ENCODE results near the gene GBX2. TPM values are rescaled to one million over a fixed set of nuclear protein-coding genes. Genes with fewer than 3 reads are reported as not detected.

The GBX2 gene
- total RNA-seq, 4 donors from 2014 or later: 0.13 TPM; not detected in 3

DNA sequence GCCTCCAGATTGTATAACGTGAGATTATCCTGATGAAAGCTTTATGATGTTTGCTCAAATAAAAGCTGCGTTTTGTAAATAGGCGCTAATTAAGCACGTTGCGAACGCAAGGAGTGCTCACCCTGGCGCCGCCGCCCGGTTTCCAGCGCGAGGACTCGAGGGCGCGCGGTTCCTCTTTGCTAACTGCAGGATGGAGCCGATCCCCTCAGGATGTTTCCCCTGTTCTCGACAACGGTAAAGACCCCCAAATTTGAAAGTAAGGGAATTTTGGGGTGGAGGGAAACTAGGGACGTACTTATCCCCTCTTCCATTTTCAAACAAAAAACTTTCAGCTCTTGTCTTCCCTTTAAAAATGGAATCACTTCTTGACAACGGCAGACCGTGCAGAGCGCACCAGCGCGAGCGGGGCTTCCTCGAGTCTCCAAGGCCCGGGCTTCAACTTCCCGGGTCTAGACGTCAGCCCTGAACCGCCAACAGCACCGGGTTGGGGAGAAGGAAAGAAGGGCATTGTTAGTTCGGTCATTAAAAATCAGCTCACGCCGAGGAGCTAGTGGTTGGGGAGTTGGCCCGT lies 1.1 kb upstream of the GBX2 start:
- intact Hi-C loops (cut with DNase I; ENCODE audit: low total_unique reads): no loop called here
- TF ChIP-seq, protein P1, sequence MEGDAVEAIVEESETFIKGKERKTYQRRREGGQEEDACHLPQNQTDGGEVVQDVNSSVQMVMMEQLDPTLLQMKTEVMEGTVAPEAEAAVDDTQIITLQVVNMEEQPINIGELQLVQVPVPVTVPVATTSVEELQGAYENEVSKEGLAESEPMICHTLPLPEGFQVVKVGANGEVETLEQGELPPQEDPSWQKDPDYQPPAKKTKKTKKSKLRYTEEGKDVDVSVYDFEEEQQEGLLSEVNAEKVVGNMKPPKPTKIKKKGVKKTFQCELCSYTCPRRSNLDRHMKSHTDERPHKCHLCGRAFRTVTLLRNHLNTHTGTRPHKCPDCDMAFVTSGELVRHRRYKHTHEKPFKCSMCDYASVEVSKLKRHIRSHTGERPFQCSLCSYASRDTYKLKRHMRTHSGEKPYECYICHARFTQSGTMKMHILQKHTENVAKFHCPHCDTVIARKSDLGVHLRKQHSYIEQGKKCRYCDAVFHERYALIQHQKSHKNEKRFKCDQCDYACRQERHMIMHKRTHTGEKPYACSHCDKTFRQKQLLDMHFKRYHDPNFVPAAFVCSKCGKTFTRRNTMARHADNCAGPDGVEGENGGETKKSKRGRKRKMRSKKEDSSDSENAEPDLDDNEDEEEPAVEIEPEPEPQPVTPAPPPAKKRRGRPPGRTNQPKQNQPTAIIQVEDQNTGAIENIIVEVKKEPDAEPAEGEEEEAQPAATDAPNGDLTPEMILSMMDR (IDR thresholded peaks at IDR 0.05): no peak
- TF ChIP-seq POLR2A (IDR thresholded peaks at IDR 0.05): no peak
- H3K4me3 ChIP-seq (ENCODE audit: low read depth, poor library complexity, severe bottlenecking): no peak overlapping the region
- peak in 1 of 2 donors; percentile 75 for DNase-seq (ENCODE audit: low spot score in 2 of 2)
- WGBS, 2 donors: 8 to 14% methylated on average over 36 of the region's 36 CpGs

DNA sequence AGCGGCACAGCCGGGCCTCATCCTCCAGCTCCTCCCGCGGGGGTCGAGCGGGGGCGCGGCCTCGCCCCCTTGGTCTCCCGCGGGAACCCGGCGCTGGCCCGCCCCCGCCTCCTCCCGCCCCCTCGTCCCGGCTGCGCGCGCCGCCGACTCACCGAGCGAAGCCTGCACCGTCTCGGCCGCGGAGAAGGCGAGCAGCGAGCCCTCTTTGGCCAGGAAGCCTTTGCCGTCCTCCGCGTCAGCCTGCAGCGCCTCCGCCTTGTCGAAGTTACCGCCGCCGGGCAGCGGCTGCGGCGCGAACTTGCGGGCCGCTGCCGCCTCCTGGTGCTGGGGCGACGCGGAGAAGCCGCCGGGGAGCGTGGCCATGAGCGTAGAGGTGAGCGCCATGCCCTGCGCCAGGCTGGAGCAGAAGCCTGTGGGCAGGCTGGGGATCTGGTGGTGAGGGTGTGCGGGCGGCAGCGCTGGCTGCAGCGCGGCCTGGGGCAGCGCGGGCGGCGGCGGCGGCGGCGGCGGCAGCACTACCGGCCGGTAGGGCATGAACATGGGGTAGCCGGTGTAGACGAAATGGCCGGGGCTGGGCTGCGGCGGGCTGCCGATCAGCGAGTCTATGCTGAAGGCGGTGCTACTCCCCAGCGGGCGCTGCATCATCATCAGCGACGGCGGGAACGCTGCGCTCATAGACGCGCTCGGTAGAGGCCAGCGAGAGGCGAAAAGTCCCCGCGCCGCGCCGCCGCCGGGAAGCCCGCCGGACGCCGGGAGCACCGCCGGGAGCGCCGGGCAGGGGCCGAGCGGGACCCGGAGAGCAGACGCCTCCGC lies 683 bp downstream of the GBX2 start:
- intact Hi-C loops (cut with DNase I; ENCODE audit: low total_unique reads): no loop called here
- no peak for TF ChIP-seq POLR2A (IDR thresholded peaks at IDR 0.05)
- TF ChIP-seq, protein P1 (IDR thresholded peaks at IDR 0.05): no peak
- WGBS, 2 donors: 2 to 3% methylated on average over 43 to 69 of the region's 112 CpGs
- peak in 1 of 2 donors; percentile 62 for DNase-seq (ENCODE audit: low spot score in 2 of 2)
- H3K4me3 ChIP-seq (ENCODE audit: low read depth, poor library complexity, severe bottlenecking): no peak overlapping the region

DNA sequence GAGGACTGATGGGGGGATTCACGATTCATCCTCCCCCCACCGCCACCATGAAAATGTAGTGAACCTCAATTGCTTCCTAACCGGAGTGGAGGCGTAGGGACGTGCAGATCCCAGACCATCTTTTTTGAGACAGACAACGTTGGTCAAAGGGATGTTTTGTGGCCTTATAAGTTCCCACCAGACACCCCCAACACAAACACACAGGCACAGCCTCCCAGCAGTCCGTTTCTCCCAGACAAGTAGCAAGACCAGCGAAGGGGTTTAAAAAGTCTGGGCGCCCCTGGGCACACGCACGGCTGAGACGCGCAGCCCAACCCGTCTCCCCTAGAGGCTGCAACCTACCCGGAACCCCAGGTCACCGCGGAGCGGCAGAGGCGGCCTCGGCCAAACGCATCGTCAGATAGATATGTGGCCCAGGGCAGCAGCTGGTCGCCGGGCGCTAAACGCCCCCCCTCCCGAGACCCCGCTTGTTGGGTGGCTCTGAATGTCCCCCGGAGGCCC lies 1.3 kb downstream of the GBX2 start:
- no peak overlapping the region for H3K4me3 ChIP-seq (ENCODE audit: low read depth, poor library complexity, severe bottlenecking)
- no peak for TF ChIP-seq POLR2A (IDR thresholded peaks at IDR 0.05)
- 2 to 7% methylated on average over 7 to 26 of the region's 29 CpGs for WGBS, 2 donors
- intact Hi-C loops (cut with DNase I; ENCODE audit: low total_unique reads): no loop called here
- DNase-seq (ENCODE audit: low spot score in 2 of 2): peak in 1 of 2 donors; percentile 77

DNA sequence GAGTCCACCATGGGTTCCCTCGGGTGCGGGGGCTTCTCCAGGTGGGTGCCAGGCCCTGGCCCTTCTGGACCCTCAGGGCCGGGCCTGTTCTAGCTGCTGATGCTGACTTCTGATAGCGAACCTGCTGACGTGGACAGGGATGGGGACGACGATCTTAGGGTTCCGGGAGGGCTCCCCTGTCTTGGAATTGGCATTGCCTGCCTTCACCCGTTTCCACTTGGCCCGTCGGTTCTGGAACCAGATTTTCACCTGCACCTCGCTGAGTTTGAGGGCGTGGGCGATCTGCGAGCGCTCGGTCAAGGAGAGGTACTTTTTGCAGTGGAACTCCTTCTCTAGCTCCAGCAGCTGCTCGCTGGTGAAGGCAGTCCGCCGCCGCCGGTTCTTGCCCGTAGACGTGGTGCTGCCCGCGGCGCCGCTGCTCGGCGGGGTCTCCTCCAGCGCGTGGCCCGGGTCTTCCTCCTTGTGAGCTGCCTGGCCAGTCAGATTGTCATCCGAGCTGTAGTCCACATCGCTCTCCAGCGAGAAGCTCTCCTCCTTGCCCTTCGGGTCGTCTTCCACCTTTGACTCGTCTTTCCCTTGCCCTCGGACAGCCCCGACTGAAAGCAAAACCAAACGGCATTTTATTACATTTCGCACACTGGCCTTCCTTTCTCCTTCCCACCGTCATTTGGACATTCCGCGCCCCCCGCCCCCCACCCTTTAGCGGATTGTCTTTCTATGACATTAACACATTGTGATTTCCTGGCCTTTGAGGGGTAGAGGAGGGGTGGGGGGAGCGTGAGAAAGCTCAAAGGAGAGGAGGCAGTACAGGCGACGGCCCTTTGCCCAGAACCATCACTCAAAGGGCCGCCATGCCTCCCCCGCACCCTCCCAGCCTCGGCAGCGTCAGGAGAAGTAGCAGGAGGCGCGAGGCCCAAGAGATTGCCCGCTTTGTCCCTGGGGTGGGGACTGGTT lies 2.1 kb downstream of the GBX2 start:
- no peak overlapping the region for H3K4me3 ChIP-seq (ENCODE audit: low read depth, poor library complexity, severe bottlenecking)
- peak in 1 of 2 donors; percentile 85 for DNase-seq (ENCODE audit: low spot score in 2 of 2)
- TF ChIP-seq, protein P1 (IDR thresholded peaks at IDR 0.05): no peak
- no peak for TF ChIP-seq POLR2A (IDR thresholded peaks at IDR 0.05)
- WGBS, 2 donors: 13% methylated on average over 41 to 52 of the region's 58 CpGs
- intact Hi-C loops (cut with DNase I; ENCODE audit: low total_unique reads): no loop called here

DNA sequence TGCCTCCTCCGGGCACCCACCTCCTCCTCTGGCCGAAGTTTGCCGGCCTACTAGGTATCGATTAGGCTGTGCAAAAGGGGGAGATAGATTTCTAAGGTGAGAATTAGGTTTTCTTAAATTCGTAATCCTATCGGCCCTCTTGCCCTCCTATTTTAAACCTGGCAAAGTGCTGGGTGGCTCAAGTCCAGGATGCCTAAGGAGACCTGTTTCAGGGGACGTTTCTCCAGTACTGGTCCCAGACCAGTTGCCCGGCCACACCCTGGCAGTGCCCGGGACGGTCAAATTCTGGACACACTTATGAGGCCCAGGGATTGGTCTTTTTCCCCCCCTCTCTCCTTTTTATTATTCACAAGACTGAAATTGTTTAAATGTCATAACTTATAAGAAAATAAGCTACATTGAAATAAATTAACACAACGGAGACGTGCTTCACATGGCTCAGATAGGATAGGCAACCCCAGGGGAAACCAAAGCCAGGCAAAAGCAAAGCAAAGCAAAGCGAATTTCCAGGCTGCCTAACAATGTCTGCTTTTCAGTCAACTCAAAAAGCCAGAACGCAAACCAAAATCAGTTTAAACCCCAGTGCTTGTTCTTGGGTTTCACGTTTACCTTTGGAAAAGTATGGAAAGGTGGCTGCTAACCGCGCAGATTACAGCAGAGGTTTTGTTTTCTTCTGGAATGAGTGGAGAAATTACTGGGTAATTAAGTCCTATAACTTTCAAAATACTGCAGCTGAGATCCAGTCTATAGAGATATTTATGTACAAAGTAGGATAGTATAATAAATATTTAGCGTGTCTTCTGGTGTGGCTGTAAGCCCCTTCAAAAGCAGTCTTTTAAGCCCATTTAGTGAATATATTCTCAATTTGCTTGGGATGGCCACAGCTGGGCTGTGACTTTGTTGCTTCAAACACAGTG lies 3.0 kb downstream of the GBX2 start:
- DNase-seq (ENCODE audit: low spot score in 2 of 2): peak in 1 of 2 donors; percentile 53
- no peak overlapping the region for H3K4me3 ChIP-seq (ENCODE audit: low read depth, poor library complexity, severe bottlenecking)
- TF ChIP-seq POLR2A (IDR thresholded peaks at IDR 0.05): no peak
- 27 to 28% methylated on average over 18 of the region's 18 CpGs for WGBS, 2 donors
- intact Hi-C loops (cut with DNase I; ENCODE audit: low total_unique reads): no loop called here

Data from lower leg skin (tissue), 4 donors.